ENCODE data around the gene GDA.

The GDA gene

GRCh38 chr9:72149231-72149975 lies at the start of gene GDA:
TSS of gene GDA (plus strand) at chr9:72149440. CDS start at chr9:72149560, 120 bp downstream.
- no peak within 1 kb of the TSS for H3K4me3 ChIP-seq (ENCODE audit: low read depth, low read length)
- DNase-seq (ENCODE audit: low read depth) = no peak
- no peak for TF ChIP-seq POLR2A (IDR thresholded peaks at IDR 0.05; ENCODE audit: extremely low read depth, insufficient read length)
- TF ChIP-seq MAX (IDR thresholded peaks at IDR 0.05; ENCODE audit: low read depth, low read length) = no peak
- TF ChIP-seq CTCF (IDR thresholded peaks at IDR 0.05; ENCODE audit: low read depth, low read length) = no peak
- no peak for TF ChIP-seq MYC (IDR thresholded peaks at IDR 0.05; ENCODE audit: low read depth, low read length)

GRCh38 chr9:72102520-72102919 lies 46.7 kb upstream of the GDA start:
- H3K4me3 ChIP-seq (ENCODE audit: low read depth, low read length) = no peak overlapping the region
- DNase-seq (ENCODE audit: low read depth) = no peak
- TF ChIP-seq MYC (IDR thresholded peaks at IDR 0.05; ENCODE audit: low read depth, low read length) = no peak
- TF ChIP-seq MAX (IDR thresholded peaks at IDR 0.05; ENCODE audit: low read depth, low read length) = no peak
- no peak for TF ChIP-seq POLR2A (IDR thresholded peaks at IDR 0.05; ENCODE audit: extremely low read depth, insufficient read length)
- no peak for TF ChIP-seq CTCF (IDR thresholded peaks at IDR 0.05; ENCODE audit: low read depth, low read length)

- TF ChIP-seq CTCF (IDR thresholded peaks at IDR 0.05; ENCODE audit: low read depth, low read length) (no peak), MAX (IDR thresholded peaks at IDR 0.05; ENCODE audit: low read depth, low read length) (no peak), POLR2A (IDR thresholded peaks at IDR 0.05; ENCODE audit: extremely low read depth, insufficient read length) (no peak), MYC (IDR thresholded peaks at IDR 0.05; ENCODE audit: low read depth, low read length) (no peak)
- H3K4me3 ChIP-seq (ENCODE audit: low read depth, low read length) = no peak overlapping the region
- DNase-seq (ENCODE audit: low read depth) = no peak
Observed at GRCh38 chr9:72113056-72113455, 36.2 kb upstream of the GDA start.

- H3K4me3 ChIP-seq (ENCODE audit: low read depth, low read length) = no peak overlapping the region
- DNase-seq (ENCODE audit: low read depth) = no peak
- TF ChIP-seq MYC (IDR thresholded peaks at IDR 0.05; ENCODE audit: low read depth, low read length) = no peak
- no peak for TF ChIP-seq POLR2A (IDR thresholded peaks at IDR 0.05; ENCODE audit: extremely low read depth, insufficient read length)
- TF ChIP-seq MAX (IDR thresholded peaks at IDR 0.05; ENCODE audit: low read depth, low read length) = no peak
- no peak for TF ChIP-seq CTCF (IDR thresholded peaks at IDR 0.05; ENCODE audit: low read depth, low read length)
Observed at GRCh38 chr9:72119853-72120252, 29.4 kb upstream of the GDA start.

- DNase-seq (ENCODE audit: low read depth) = no peak
- no peak for TF ChIP-seq CTCF (IDR thresholded peaks at IDR 0.05; ENCODE audit: low read depth, low read length)
- TF ChIP-seq MYC (IDR thresholded peaks at IDR 0.05; ENCODE audit: low read depth, low read length) = no peak
- no peak for TF ChIP-seq POLR2A (IDR thresholded peaks at IDR 0.05; ENCODE audit: extremely low read depth, insufficient read length)
- TF ChIP-seq MAX (IDR thresholded peaks at IDR 0.05; ENCODE audit: low read depth, low read length) = no peak
- H3K4me3 ChIP-seq (ENCODE audit: low read depth, low read length) = no peak overlapping the region
Observed at GRCh38 chr9:72124947-72125346, 24.3 kb upstream of the GDA start.

Data from NB4 (cell line).